GM12892 (cell line): ENCODE measurements around the gene STAG3.
"Not testable (repeated sequence)": the region's sequence is repeated elsewhere in the genome, so short reads cannot be mapped to it uniquely, and the experiment has no call there.

ENCODE experiments used
- POLR2A ChIP-seq: IDR thresholded peaks from 2 replicates; pipeline ENCODE4 v1.6.1; 2011; ENCODE audit warnings: low read depth, low read length, control low read depth
- POLR2AphosphoS5 ChIP-seq: IDR thresholded peaks from 2 replicates; pipeline ENCODE4 v1.6.1; 2011; ENCODE audit warnings: low read depth, low read length, control low read depth

DNA sequence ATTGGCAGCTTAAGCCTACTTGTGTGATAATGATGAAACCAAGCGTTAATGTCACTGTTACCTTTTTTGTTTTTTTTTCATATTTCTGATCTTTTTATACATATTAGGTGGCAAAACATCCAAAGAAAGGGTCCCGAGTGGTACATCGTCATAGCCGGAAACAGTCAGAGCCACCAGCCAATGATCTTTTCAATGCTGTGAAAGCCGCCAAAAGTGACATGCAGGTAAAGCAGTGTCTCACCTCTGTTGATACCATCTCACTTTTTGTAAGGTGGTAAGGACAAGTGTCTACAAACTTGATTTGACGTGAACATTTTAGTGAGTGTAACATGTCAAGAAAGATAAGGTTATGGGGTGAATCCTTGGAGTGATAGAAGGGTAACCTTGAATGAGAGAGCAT lies 4.9 kb downstream of the STAG3 start:
- not testable (repeated sequence) for TF ChIP-seq POLR2A, POLR2AphosphoS5
